ENCODE data around the gene PPM1L.

Gene PPM1L

DNA sequence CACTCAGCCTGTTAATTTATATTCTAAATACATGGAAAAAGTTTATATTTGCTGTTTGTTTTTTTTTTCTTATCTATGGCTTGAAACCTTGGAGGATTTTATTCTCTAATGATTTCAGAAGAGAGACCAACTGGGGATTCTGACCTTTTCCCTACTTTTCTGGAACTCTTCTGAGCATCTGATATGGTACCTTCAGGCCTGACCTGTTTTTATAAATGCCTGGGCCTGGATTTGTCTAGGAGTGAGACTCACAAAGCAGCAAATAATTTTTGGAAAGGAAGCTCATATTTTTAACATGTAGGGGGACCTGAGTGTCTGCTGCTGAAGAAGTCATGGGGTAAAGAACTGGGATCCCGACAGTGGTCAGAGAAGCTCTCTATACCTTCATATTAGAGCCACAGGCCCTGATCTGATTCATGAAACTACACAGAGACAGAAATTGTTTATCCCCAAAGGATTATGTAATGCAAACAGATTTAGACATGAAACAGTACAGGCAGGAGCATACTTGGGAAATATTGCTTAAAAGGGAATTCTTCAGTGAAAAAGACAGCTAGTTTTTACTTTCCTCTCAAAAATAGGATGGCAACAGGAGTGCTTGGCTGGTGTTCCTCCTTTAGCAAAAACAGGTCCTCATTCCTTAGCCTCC, 15.9 kb downstream of the PPM1L start:
- H3K14ac ChIP-seq (ENCODE audit: low read length), result no peak overlapping the region
- H2BK12ac ChIP-seq (ENCODE audit: low read length), result no peak overlapping the region
- peak overlapping the region; percentile 30 for H3K4me2 ChIP-seq (ENCODE audit: low read length)
- no peak overlapping the region for H3K23ac ChIP-seq (ENCODE audit: low read length)
- no peak overlapping the region for H2BK5ac ChIP-seq (ENCODE audit: low read depth, low read length, poor library complexity)
- H4K91ac ChIP-seq (ENCODE audit: low read depth, low read length), result no peak overlapping the region
- H3K4me1 ChIP-seq (ENCODE audit: control insufficient read depth in 1 of 2, insufficient read depth in 2 of 2, low read length in 2 of 2), result peaks cover 0 to 2% of the 10 kb centered on the region in 2 experiments
- H3K36me3 ChIP-seq (ENCODE audit: control insufficient read depth in 1 of 2, insufficient read depth in 2 of 2, low read length in 2 of 2), result no peaks in the 10 kb centered on the region
- no peak overlapping the region for H3K4ac ChIP-seq (ENCODE audit: low read depth, low read length)
- H2BK120ac ChIP-seq (ENCODE audit: insufficient read depth, low read length, poor library complexity), result no peak overlapping the region
- H3K18ac ChIP-seq (ENCODE audit: low read length), result no peak overlapping the region
- no peak overlapping the region for H4K12ac ChIP-seq (ENCODE audit: low read depth, low read length)
- no peak for DNase-seq
- H2AFZ ChIP-seq (ENCODE audit: insufficient read depth, low read length, poor library complexity), result no peak overlapping the region
- H3K27ac ChIP-seq (ENCODE audit: low read depth, low read length), result peak overlapping the region; percentile 9
- no peaks in the 10 kb centered on the region for H3K27me3 ChIP-seq (ENCODE audit: insufficient read depth, low read length)
- H3K9ac ChIP-seq (ENCODE audit: low read length), result no peak overlapping the region
- H2AK5ac ChIP-seq (ENCODE audit: low read length), result no peak overlapping the region
- H4K8ac ChIP-seq (ENCODE audit: low read depth, low read length), result no peak overlapping the region
- no peaks in the 10 kb centered on the region for H3K79me2 ChIP-seq (ENCODE audit: control insufficient read depth, insufficient read depth, low read length, poor library complexity)
- no peaks in the 10 kb centered on the region for H3K79me1 ChIP-seq (ENCODE audit: low read length)
- no peaks in the 10 kb centered on the region for H3K9me3 ChIP-seq (ENCODE audit: insufficient read depth, low read depth, low read length)
- H3K4me3 ChIP-seq (ENCODE audit: low read depth, low read length), result no peak overlapping the region
- no CpG with 5 or more reads among the region's 1 CpG for WGBS (ENCODE audit: extremely low coverage, insufficient coverage, insufficient read length)

DNA sequence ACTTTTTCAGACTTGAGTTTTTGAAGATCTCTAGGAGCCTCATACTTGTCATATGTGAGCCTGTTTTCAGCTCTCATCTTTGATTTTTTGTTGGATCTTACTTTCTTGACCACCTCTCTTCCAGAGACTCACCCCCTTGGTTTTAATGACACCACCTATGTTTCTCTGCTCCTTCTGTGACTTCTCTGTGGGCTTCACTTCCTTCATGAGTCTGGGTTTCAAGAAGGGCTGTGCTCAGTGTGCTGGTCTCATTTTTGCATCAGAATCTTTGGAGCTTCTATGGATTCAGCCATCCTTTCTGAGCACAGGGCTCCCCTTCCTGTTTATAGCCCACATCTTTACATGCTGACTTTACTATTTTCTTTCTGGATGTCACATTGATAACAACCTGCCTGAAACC, 17.7 kb downstream of the PPM1L start:
- Histone ChIP-seq H3K79me1 (ENCODE audit: low read length) (no peaks in the 10 kb centered on the region), H3K4me3 (ENCODE audit: low read depth, low read length) (no peak overlapping the region), H3K4me2 (ENCODE audit: low read length) (no peak overlapping the region), H2AFZ (ENCODE audit: insufficient read depth, low read length, poor library complexity) (no peak overlapping the region), H3K23ac (ENCODE audit: low read length) (no peak overlapping the region), H3K4ac (ENCODE audit: low read depth, low read length) (no peak overlapping the region), H3K79me2 (ENCODE audit: control insufficient read depth, insufficient read depth, low read length, poor library complexity) (no peaks in the 10 kb centered on the region), H2BK5ac (ENCODE audit: low read depth, low read length, poor library complexity) (no peak overlapping the region), H3K27ac (ENCODE audit: low read depth, low read length) (no peak overlapping the region), H3K18ac (ENCODE audit: low read length) (no peak overlapping the region), H4K91ac (ENCODE audit: low read depth, low read length) (no peak overlapping the region), H3K9ac (ENCODE audit: low read length) (no peak overlapping the region), H3K36me3 (ENCODE audit: control insufficient read depth in 1 of 2, insufficient read depth in 2 of 2, low read length in 2 of 2) (no peaks in the 10 kb centered on the region), H3K4me1 (ENCODE audit: control insufficient read depth in 1 of 2, insufficient read depth in 2 of 2, low read length in 2 of 2) (peaks cover 0 to 2% of the 10 kb centered on the region in 2 experiments), H3K14ac (ENCODE audit: low read length) (no peak overlapping the region), H2AK5ac (ENCODE audit: low read length) (no peak overlapping the region), H3K9me3 (ENCODE audit: insufficient read depth, low read depth, low read length) (no peaks in the 10 kb centered on the region), H3K27me3 (ENCODE audit: insufficient read depth, low read length) (no peaks in the 10 kb centered on the region), H4K8ac (ENCODE audit: low read depth, low read length) (no peak overlapping the region), H2BK120ac (ENCODE audit: insufficient read depth, low read length, poor library complexity) (no peak overlapping the region), H2BK12ac (ENCODE audit: low read length) (no peak overlapping the region), H4K12ac (ENCODE audit: low read depth, low read length) (no peak overlapping the region)
- no peak for DNase-seq

DNA sequence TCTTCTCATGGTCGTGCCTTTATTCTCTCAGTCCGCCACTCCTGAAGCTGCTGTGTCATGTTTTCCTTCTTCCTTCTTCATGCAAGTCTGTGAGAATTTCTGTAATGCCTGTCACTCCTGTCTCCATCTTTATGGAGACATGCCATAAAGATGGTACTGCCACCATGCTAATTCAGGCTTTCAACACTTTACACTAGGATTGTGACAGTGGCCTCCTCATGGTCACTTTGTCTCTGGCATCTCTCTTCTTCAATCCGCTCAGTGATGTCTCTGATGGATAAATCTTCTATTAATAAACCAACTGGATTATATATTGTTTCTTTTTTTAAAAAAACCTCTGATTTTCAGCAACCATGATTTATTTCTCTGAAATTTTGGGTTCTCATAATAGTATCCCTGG, 18.1 kb downstream of the PPM1L start:
- H2BK5ac ChIP-seq (ENCODE audit: low read depth, low read length, poor library complexity), result no peak overlapping the region
- no peak for DNase-seq
- H3K27ac ChIP-seq (ENCODE audit: low read depth, low read length), result no peak overlapping the region
- no peak overlapping the region for H3K4ac ChIP-seq (ENCODE audit: low read depth, low read length)
- no peak overlapping the region for H3K14ac ChIP-seq (ENCODE audit: low read length)
- no peak overlapping the region for H3K18ac ChIP-seq (ENCODE audit: low read length)
- H3K23ac ChIP-seq (ENCODE audit: low read length), result no peak overlapping the region
- H3K27me3 ChIP-seq (ENCODE audit: insufficient read depth, low read length), result no peaks in the 10 kb centered on the region
- no CpG with 5 or more reads among the region's 3 CpGs for WGBS (ENCODE audit: extremely low coverage, insufficient coverage, insufficient read length)
- no peak overlapping the region for H2AK5ac ChIP-seq (ENCODE audit: low read length)
- no peaks in the 10 kb centered on the region for H3K79me1 ChIP-seq (ENCODE audit: low read length)
- H3K36me3 ChIP-seq (ENCODE audit: control insufficient read depth in 1 of 2, insufficient read depth in 2 of 2, low read length in 2 of 2), result no peaks in the 10 kb centered on the region
- H3K4me3 ChIP-seq (ENCODE audit: low read depth, low read length), result no peak overlapping the region
- no peak overlapping the region for H2BK120ac ChIP-seq (ENCODE audit: insufficient read depth, low read length, poor library complexity)
- no peak overlapping the region for H4K12ac ChIP-seq (ENCODE audit: low read depth, low read length)
- H2BK12ac ChIP-seq (ENCODE audit: low read length), result no peak overlapping the region
- no peaks in the 10 kb centered on the region for H3K9me3 ChIP-seq (ENCODE audit: insufficient read depth, low read depth, low read length)
- H4K91ac ChIP-seq (ENCODE audit: low read depth, low read length), result no peak overlapping the region
- H2AFZ ChIP-seq (ENCODE audit: insufficient read depth, low read length, poor library complexity), result no peak overlapping the region
- H3K4me1 ChIP-seq (ENCODE audit: control insufficient read depth in 1 of 2, insufficient read depth in 2 of 2, low read length in 2 of 2), result peaks cover 0 to 2% of the 10 kb centered on the region in 2 experiments
- H3K79me2 ChIP-seq (ENCODE audit: control insufficient read depth, insufficient read depth, low read length, poor library complexity), result no peaks in the 10 kb centered on the region
- H3K4me2 ChIP-seq (ENCODE audit: low read length), result no peak overlapping the region
- no peak overlapping the region for H3K9ac ChIP-seq (ENCODE audit: low read length)
- no peak overlapping the region for H4K8ac ChIP-seq (ENCODE audit: low read depth, low read length)

DNA sequence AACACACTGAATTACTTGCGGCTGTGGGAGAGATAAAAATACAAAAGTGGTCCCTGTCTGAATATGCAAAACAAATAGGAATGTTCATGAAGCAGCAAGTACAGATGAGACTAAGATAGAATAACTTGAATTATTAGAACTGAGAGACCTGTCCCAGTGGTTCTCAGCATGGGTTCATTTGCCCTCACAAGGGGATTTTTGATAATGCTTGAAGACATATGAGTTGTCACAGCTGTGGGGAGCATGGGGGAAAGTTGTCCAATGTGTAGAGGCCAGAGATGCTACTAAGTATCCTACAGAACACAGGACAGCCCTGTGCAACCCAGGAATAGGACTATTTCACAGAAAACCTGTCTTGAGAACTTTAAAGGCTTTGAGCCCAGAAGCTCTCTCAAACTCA, 22.4 kb downstream of the PPM1L start:
- Histone ChIP-seq H4K8ac (ENCODE audit: low read depth, low read length) (no peak overlapping the region), H3K9ac (ENCODE audit: low read length) (no peak overlapping the region), H3K9me3 (ENCODE audit: insufficient read depth, low read depth, low read length) (no peaks in the 10 kb centered on the region), H3K79me2 (ENCODE audit: control insufficient read depth, insufficient read depth, low read length, poor library complexity) (no peaks in the 10 kb centered on the region), H3K36me3 (ENCODE audit: control insufficient read depth in 1 of 2, insufficient read depth in 2 of 2, low read length in 2 of 2) (no peaks in the 10 kb centered on the region), H3K27me3 (ENCODE audit: insufficient read depth, low read length) (no peaks in the 10 kb centered on the region), H2BK12ac (ENCODE audit: low read length) (no peak overlapping the region), H3K4me3 (ENCODE audit: low read depth, low read length) (no peak overlapping the region), H3K79me1 (ENCODE audit: low read length) (no peaks in the 10 kb centered on the region), H2AFZ (ENCODE audit: insufficient read depth, low read length, poor library complexity) (no peak overlapping the region), H3K23ac (ENCODE audit: low read length) (no peak overlapping the region), H3K14ac (ENCODE audit: low read length) (no peak overlapping the region), H2BK120ac (ENCODE audit: insufficient read depth, low read length, poor library complexity) (no peak overlapping the region), H3K27ac (ENCODE audit: low read depth, low read length) (no peak overlapping the region), H3K4ac (ENCODE audit: low read depth, low read length) (no peak overlapping the region), H3K4me1 (ENCODE audit: control insufficient read depth in 1 of 2, insufficient read depth in 2 of 2, low read length in 2 of 2) (peaks cover 0 to 2% of the 10 kb centered on the region in 2 experiments), H2AK5ac (ENCODE audit: low read length) (no peak overlapping the region), H3K18ac (ENCODE audit: low read length) (no peak overlapping the region), H3K4me2 (ENCODE audit: low read length) (no peak overlapping the region), H4K91ac (ENCODE audit: low read depth, low read length) (no peak overlapping the region), H2BK5ac (ENCODE audit: low read depth, low read length, poor library complexity) (no peak overlapping the region), H4K12ac (ENCODE audit: low read depth, low read length) (no peak overlapping the region)
- no peak for DNase-seq
- no CpG with 5 or more reads among the region's 1 CpG for WGBS (ENCODE audit: extremely low coverage, insufficient coverage, insufficient read length)

Measured in trophoblast cell (in vitro differentiated cells and primary cell).